HG02610 (cell line): ENCODE results near the gene NIT2.
"Not testable (repeated sequence)": the region's sequence is repeated elsewhere in the genome, so short reads cannot be mapped to it uniquely, and the experiment has no call there.

Experiments
- ATAC-seq: cut with Tn5 transposase; IDR thresholded peaks from one replicate; pipeline ENCODE4 v1.9.1; 2021; ENCODE audit warnings: mild to moderate bottlenecking, moderate library complexity; ENCODE audit not compliant: unreplicated experiment

Gene NIT2

DNA sequence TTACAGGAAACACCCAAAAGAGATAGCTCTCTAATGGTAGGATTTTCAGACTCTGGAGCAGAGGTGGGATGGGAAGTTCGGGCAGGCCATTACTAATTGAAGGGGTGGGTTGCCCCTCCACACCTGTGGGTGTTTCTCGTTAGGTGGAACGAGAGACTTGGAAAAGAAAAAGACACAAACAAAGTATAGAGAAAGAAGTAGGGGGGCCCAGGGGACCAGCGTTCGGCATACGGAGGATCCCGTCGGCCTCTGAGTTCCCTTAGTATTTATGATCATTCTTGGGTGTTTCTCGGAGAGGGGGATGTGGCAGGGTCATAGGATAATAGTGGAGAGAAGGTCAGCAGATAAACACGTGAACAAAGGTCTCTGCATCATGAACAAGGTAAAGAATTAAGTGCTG is 1.7 kb downstream of the NIT2 start:
- ATAC-seq, result not testable (repeated sequence)

GRCh38 chr3:100338911-100339310 is 4.4 kb downstream of the NIT2 start:
- ATAC-seq, result no peak

GRCh38 chr3:100339786-100340185 is 5.2 kb downstream of the NIT2 start:
- no peak for ATAC-seq

DNA sequence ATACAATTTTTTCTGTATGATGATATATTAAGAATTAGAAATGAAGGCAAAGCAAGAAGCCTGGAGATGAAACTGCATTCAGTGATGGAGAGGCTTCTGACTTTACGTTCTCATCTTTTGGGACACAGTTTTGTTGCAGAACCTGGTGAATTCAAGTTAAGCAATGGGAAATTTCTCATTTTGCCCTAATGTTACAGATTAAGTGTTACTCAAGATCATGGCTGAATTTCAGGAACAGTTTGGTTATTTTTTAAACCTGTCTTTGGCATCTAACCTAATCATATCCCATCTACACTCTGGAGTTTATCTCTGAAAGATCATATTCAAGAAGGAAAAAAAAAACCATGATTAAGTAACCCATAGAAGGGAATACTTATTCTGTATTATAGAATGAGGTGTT is 6.0 kb downstream of the NIT2 start:
- no peak for ATAC-seq

- no peak for ATAC-seq
Observed at GRCh38 chr3:100348727-100349126, 14.2 kb downstream of the NIT2 start.

GRCh38 chr3:100351770-100352169 is 17.2 kb downstream of the NIT2 start:
- not testable (repeated sequence) for ATAC-seq

DNA sequence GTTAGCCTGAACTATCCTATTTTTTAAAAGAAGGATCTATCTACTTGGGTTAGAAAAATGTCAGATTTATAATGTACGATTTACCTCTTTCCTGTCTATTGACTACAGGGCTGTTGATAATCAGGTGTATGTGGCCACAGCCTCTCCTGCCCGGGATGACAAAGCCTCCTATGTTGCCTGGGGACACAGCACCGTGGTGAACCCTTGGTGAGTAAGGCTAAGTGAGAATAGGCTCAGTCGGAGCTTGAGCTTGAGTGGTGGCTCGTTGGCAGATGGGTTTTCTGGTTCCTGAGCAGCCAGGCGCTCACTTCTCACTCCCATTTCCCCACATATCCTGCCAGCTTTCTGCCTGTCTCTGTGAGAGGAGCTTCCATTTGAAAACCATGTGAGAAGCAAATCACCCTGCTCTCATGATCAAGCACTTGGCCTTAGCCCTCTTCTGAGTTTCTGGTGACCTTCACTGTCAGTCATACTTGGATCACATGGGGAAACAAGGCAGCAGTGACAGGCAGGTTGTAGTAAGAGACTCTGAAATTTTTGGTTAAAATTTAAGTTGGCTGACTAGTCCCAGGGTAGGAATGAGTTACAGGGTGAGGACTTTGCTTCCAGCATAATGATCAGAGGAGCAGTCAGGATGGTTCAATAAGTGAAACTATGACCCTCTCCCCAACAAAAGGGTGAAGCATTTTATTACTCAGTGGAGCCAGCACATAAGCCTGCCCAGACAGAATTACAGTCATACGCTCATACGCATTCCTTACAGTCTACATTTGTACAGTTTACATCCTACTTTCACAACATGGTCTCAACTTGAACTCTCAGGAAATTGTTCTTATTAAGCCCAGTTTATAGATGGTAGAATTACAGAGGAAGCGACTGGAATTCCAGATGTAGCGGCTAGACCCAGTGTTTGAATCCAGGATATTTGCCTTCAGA is 18.0 kb downstream of the NIT2 start:
- ATAC-seq, result no peak

- ATAC-seq, result no peak
Observed at GRCh38 chr3:100354850-100355249, 20.3 kb downstream of the NIT2 start.

DNA sequence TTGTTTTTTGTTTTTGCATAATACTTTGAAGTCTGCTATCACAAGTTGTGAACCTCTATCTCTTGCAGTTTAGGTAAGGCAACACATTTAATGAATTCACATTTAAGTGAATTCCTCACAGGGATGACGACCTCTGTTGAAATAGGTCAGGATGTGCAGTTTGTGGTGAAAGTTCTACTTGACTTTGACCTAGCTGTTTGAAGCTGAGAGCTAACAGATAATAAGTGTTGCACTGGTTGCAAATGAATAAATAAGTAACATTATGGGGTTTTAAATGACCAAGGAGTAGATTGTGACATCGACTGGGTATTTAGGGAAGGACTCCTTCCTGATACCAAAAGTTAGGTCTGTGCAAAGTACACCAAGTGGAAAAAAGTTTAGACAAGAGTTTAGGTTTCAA is 23.9 kb downstream of the NIT2 start:
- no peak for ATAC-seq

DNA sequence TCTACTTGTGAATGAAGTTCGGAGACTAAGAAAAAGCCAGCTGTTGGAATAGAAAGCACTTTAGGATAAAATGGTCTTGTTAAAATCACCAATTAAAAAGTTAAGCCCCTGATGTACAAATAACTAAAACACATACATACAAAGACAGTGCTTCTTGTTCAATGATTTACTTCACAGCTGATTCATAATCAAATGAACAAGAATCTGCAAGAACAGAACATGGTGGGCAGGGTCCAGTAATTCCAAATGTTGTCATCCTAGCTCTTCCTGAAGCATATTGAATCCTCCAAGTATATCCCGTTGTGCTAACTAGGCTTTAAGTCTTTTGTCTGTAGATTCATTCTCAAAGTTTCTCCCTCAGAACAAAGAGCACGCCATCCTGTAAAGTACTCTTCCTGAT is 24.5 kb downstream of the NIT2 start:
- no peak for ATAC-seq

DNA sequence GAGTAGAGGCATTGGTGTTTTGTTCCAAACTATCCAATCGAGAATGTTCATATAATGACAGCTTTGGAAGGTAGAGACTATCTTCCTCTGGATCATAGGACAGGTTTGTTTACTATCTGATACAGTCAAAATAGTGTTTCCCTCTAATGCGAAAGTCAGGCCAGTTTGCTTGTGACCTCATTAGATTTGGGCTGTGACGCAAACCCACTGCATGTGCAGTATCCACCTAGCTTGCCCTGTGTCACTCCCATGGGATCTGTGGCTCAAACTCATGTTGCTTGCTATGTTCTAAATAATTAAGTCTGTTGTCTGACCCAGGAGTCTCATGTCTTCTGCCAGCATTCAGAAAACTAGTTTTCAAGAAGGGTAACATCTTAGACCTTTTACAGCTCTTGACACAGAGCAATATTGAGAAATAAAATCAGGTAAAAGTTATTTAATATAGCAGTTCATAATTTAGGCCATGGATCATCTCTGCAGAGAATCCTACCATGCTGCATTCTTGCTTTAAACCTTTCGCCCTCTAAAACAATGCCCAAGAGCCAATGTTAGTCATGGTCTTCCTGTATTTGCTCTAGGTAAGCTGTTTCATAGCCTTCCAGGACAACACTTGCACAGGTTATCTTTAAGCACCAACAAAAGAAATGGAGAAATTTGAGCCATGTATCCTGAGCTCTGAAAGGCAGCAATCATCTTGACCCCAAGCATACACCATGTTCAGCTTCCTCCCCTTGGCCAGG is 26.4 kb downstream of the NIT2 start:
- no peak for ATAC-seq

DNA sequence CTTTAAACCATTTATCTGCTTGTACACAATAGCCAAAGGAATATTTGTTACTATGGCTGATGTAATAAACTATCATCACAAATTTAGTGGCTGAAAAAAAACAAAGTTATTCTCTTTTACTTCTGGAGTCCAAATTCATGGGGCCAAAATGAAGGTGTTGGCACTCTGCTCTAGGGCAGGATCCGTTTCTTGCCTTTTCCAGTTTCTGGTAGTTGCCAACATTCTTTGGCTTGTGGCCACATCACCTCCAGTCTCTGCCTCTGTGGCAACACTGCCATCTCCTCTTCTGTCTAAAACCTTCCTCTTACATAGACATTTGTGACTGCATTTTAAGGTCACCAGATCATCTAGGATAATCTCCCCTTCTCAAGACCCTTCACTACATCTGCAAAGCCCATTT is 27.3 kb downstream of the NIT2 start:
- ATAC-seq, result no peak

- no peak for ATAC-seq
Observed at GRCh38 chr3:100364421-100364820, 29.9 kb downstream of the NIT2 start.

- ATAC-seq, result no peak
Observed at GRCh38 chr3:100366424-100366823, 31.9 kb downstream of the NIT2 start.

DNA sequence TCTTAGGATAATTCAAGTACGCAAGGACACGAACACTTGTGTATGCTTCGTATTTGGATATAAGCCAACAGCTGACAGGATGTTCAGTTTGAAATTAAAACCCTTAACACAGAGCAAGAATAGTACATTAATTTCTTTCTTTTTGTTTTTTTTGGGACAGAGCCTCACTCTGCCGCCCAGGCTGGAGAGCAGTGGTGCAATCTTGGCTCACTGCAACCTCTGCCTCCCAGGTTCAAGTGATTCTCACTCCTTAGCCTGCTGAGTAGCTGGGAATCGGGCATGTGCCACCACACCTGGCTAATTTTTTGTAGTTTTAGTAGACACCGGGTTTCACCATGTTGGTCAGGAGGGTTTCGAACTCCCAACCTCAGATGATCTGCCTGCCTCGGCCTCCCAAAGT is 33.9 kb downstream of the NIT2 start:
- ATAC-seq, result no peak

GRCh38 chr3:100370756-100371155 is 36.2 kb downstream of the NIT2 start:
- ATAC-seq, result no peak

DNA sequence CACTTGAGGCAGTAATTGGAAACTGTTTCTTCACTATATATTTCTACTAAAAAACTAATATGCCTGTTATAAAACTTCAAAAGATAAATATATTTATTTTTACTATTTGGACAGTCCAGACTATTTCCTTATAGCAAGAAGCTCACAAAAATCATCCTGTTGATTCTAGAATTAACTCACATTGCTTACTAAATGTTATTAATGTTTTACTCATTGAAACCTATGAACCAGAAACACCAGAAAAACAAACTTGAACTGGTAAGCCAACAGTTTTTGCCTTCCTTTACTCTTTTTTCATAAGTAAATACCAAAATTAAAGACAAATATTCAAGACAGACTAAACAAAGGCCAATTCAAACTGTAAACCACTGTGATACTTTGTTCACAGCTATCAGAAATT is 40.0 kb downstream of the NIT2 start:
- no peak for ATAC-seq

- no peak for ATAC-seq
Observed at GRCh38 chr3:100376301-100376700, 41.7 kb downstream of the NIT2 start.

GRCh38 chr3:100384733-100385525 is 50.4 kb downstream of the NIT2 start:
- ATAC-seq, result no peak

DNA sequence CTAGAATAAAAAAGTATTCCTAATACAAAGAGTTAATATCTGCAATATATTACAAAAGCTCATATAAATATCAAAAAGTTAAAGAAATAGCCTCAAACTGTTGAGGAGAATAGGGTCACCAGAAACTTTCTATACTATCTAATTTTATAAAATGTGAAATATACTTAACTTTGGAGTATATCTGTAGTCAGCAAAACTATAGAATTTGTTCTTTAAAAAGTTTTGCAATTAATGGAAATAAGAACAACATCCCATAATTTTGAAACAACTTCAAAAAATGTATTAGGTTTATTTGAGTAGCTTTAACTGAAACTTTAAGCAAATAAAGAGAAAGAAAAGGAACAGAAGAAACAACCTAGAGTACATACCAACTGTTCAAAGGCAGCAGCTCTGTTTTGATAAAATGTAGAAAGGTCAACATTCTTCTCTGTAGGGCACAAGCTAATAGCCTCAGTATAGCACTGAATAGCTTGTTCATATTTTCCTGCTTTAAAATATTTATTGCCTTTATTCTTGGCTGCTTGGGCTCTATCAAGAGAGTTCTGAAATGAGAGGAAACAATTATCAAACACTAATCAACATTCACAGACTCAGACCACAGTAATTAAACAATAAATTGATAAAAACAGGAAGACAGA is 52.0 kb downstream of the NIT2 start:
- ATAC-seq, result no peak

GRCh38 chr3:100389025-100389424 is 54.5 kb downstream of the NIT2 start:
- no peak for ATAC-seq
